K562 (cell line): ENCODE data around the gene SCYL1. TPM values are rescaled to one million over a fixed set of nuclear protein-coding genes. Genes with fewer than 3 reads are reported as not detected.

Experiments used
- CBFA2T2 ChIP-seq: fragments of 450-650 bp; conservative IDR thresholded peaks from 2 replicates; pipeline ENCODE4 v1.6.1; 2017; ENCODE audit warnings: mild to moderate bottlenecking
- CBFB ChIP-seq: sonication (generic); formaldehyde crosslinking; IDR thresholded peaks from 2 replicates; pipeline ENCODE4 v1.4.0; 2020; ENCODE audit warnings: mild to moderate bottlenecking, missing genetic modification reagents
- CHD1 ChIP-seq: fragments of 200-600 bp; sonication (generic); IDR thresholded peaks from one replicate; pipeline ENCODE4 v1.6.1; 2012; ENCODE audit warnings: mild to moderate bottlenecking, moderate library complexity, low read length, inconsistent platforms
- HNRNPH1 ChIP-seq: fragments of 200-400 bp; formaldehyde crosslinking; optimal IDR thresholded peaks from 2 replicates; pipeline ENCODE3; 2017; ENCODE audit warnings: low read depth, mild to moderate bottlenecking, low read length, moderate library complexity
- NCOA2 ChIP-seq, 2 experiments: fragments of 450-650 bp; IDR thresholded peaks; 2 replicates each; pipeline ENCODE4 v1.6.1; 2018; ENCODE audit warnings: mild to moderate bottlenecking in 2 of 2, moderate library complexity in 1 of 2; ENCODE audit not compliant: partially characterized antibody in 2 of 2
- NFXL1 ChIP-seq: fragments of 450-650 bp; formaldehyde crosslinking; IDR thresholded peaks from 2 replicates; pipeline ENCODE4 v1.4.0; 2021; ENCODE audit warnings: mild to moderate bottlenecking
- POLR2G ChIP-seq: fragments of 200-400 bp; formaldehyde crosslinking; IDR thresholded peaks from 2 replicates; pipeline ENCODE4 v1.6.1; 2017; ENCODE audit warnings: low read depth, mild to moderate bottlenecking, antibody characterized with exemption, low read length, moderate library complexity
- ZNF561 ChIP-seq: fragments of 450-650 bp; formaldehyde crosslinking; conservative IDR thresholded peaks from 2 replicates; pipeline ENCODE4 v1.4.0; 2020; ENCODE audit warnings: mild to moderate bottlenecking, moderate library complexity
- polyA plus RNA-seq, 8 experiments: library from polyadenylated mRNA; depleted of rRNA in 4 of 8; stranded (reverse) in 5 of 8; unstranded in 3 of 8; fragments of >200 nt; fragmentation: Nextera tagmentation in 2 of 8; fragmentation: Illumina TruSeq in 1 of 8; extraction: Ambion mirVana in 2 of 8; extraction: Trizol in 1 of 8; gene quantifications; 2 replicates each; pipeline versions ENCODE4 v1.2.1 to v1.2.3, GENCODE V29; 2011 to 2014; ENCODE audit warnings: inconsistent platforms in 1 of 8, missing spikeins in 1 of 8
- total RNA-seq, 7 experiments: library from RNA; depleted of rRNA in 6 of 7; stranded (reverse); fragments of >200 nt in 6 of 7; fragmentation: Illumina TruSeq in 2 of 7; extraction: Trizol in 2 of 7; gene quantifications; 2 replicates each; pipeline versions ENCODE4 v1.2.1 to v1.2.3, GENCODE V29; 2011 to 2021; ENCODE audit warnings: low replicate concordance in 1 of 7
- TF ChIP-seq, protein P1 (sequence below): sonication (generic); formaldehyde crosslinking; IDR thresholded peaks from 2 replicates; pipeline ENCODE4 v1.8.0; 2023; ENCODE audit warnings: mild to moderate bottlenecking, missing genetic modification reagents
- TF ChIP-seq, protein P2 (sequence below): fragments of 250-450 bp; sonication (Bioruptor Pico); IDR thresholded peaks from 2 replicates; pipeline ENCODE4 v1.8.0; 2022; ENCODE audit warnings: inconsistent platforms, mild to moderate bottlenecking, moderate library complexity, borderline replicate concordance
- TF ChIP-seq, protein P3 (sequence below): sonication (generic); formaldehyde crosslinking; IDR thresholded peaks from 2 replicates; pipeline ENCODE4 v1.8.1; 2023; ENCODE audit warnings: mild to moderate bottlenecking, missing genetic modification reagents
- TF ChIP-seq, protein P4 (sequence below), 3 experiments: fragments of 200-800 bp in 1 of 3; sonication (Bioruptor generic) in 1 of 3; sonication (generic) in 1 of 3; formaldehyde crosslinking in 1 of 3; IDR thresholded peaks; 2 replicates each; pipeline versions ENCODE4 v1.6.1 to v1.8.0; 2016 to 2022; ENCODE audit warnings: mild to moderate bottlenecking in 2 of 3, missing compliant biosample characterization in 2 of 3, missing genetic modification characterization in 2 of 3, missing genetic modification reagents in 1 of 3
- TF ChIP-seq, protein P5 (sequence below): fragments of 450-650 bp; IDR thresholded peaks from 2 replicates; pipeline ENCODE4 v1.6.1; 2016; ENCODE audit warnings: low read depth, mild to moderate bottlenecking, moderate library complexity
- TF ChIP-seq, protein P6 (sequence below): fragments of 250-450 bp; sonication (Bioruptor Pico); IDR thresholded peaks from 2 replicates; pipeline ENCODE4 v1.8.0; 2021; ENCODE audit warnings: borderline replicate concordance, mild to moderate bottlenecking, moderate library complexity; ENCODE audit not compliant: poor library complexity, severe bottlenecking

Gene SCYL1
- total and polyA plus RNA-seq, 9 of the 15 experiments (the other 6 are each of a cell fraction or from before 2014, with no cell fraction given): 1.9 to 145 (median 57.6) TPM

DNA sequence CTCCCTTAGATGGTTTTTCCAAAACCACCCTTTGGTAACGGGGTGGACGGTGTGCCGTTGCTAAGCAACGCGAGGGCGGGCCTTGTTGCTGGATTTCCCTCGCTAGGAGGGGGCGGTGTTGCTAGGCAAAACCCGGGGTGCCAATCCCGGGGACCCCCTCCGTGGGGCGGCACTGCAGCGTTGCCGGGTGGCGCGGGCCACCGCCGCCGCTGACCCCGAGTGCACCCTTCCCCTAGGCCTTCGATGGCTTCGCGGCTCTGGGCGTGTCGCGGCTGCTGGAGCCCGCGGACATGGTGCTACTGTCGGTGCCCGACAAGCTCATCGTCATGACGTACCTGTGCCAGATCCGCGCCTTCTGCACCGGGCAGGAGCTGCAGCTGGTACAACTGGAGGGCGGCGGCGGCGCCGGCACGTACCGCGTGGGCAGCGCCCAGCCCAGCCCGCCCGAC is 59.9 kb downstream of the SCYL1 start (continued):
- TF ChIP-seq, protein P1, sequence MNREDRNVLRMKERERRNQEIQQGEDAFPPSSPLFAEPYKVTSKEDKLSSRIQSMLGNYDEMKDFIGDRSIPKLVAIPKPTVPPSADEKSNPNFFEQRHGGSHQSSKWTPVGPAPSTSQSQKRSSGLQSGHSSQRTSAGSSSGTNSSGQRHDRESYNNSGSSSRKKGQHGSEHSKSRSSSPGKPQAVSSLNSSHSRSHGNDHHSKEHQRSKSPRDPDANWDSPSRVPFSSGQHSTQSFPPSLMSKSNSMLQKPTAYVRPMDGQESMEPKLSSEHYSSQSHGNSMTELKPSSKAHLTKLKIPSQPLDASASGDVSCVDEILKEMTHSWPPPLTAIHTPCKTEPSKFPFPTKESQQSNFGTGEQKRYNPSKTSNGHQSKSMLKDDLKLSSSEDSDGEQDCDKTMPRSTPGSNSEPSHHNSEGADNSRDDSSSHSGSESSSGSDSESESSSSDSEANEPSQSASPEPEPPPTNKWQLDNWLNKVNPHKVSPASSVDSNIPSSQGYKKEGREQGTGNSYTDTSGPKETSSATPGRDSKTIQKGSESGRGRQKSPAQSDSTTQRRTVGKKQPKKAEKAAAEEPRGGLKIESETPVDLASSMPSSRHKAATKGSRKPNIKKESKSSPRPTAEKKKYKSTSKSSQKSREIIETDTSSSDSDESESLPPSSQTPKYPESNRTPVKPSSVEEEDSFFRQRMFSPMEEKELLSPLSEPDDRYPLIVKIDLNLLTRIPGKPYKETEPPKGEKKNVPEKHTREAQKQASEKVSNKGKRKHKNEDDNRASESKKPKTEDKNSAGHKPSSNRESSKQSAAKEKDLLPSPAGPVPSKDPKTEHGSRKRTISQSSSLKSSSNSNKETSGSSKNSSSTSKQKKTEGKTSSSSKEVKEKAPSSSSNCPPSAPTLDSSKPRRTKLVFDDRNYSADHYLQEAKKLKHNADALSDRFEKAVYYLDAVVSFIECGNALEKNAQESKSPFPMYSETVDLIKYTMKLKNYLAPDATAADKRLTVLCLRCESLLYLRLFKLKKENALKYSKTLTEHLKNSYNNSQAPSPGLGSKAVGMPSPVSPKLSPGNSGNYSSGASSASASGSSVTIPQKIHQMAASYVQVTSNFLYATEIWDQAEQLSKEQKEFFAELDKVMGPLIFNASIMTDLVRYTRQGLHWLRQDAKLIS: no peak
- TF ChIP-seq NFXL1 (no peak), CBFB (CRISPR knock-in tag) (no peak), NCOA2 (IDR thresholded peaks at IDR 0.05; ENCODE audit: partially characterized antibody in 2 of 2) (no peak), CBFA2T2 (no peak), POLR2G (peak; percentile 48; the same call in 1 of the 2 replicates), CHD1 (no peak), HNRNPH1 (no peak), ZNF561 (no peak)
- TF ChIP-seq, protein P2, sequence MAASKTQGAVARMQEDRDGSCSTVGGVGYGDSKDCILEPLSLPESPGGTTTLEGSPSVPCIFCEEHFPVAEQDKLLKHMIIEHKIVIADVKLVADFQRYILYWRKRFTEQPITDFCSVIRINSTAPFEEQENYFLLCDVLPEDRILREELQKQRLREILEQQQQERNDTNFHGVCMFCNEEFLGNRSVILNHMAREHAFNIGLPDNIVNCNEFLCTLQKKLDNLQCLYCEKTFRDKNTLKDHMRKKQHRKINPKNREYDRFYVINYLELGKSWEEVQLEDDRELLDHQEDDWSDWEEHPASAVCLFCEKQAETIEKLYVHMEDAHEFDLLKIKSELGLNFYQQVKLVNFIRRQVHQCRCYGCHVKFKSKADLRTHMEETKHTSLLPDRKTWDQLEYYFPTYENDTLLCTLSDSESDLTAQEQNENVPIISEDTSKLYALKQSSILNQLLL (CRISPR knock-in tag): no peak
- TF ChIP-seq, protein P3, sequence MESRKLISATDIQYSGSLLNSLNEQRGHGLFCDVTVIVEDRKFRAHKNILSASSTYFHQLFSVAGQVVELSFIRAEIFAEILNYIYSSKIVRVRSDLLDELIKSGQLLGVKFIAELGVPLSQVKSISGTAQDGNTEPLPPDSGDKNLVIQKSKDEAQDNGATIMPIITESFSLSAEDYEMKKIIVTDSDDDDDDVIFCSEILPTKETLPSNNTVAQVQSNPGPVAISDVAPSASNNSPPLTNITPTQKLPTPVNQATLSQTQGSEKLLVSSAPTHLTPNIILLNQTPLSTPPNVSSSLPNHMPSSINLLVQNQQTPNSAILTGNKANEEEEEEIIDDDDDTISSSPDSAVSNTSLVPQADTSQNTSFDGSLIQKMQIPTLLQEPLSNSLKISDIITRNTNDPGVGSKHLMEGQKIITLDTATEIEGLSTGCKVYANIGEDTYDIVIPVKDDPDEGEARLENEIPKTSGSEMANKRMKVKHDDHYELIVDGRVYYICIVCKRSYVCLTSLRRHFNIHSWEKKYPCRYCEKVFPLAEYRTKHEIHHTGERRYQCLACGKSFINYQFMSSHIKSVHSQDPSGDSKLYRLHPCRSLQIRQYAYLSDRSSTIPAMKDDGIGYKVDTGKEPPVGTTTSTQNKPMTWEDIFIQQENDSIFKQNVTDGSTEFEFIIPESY (CRISPR knock-in tag): peak; percentile 96
- TF ChIP-seq, protein P4, sequence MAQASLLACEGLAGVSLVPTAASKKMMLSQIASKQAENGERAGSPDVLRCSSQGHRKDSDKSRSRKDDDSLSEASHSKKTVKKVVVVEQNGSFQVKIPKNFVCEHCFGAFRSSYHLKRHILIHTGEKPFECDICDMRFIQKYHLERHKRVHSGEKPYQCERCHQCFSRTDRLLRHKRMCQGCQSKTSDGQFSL (CRISPR knock-in tag; IDR thresholded peaks at IDR 0.05): no peak
- TF ChIP-seq, protein P4 (tag; IDR thresholded peaks at IDR 0.05): no peak
- TF ChIP-seq, protein P5, sequence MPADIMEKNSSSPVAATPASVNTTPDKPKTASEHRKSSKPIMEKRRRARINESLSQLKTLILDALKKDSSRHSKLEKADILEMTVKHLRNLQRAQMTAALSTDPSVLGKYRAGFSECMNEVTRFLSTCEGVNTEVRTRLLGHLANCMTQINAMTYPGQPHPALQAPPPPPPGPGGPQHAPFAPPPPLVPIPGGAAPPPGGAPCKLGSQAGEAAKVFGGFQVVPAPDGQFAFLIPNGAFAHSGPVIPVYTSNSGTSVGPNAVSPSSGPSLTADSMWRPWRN: no peak
- TF ChIP-seq, protein P6, sequence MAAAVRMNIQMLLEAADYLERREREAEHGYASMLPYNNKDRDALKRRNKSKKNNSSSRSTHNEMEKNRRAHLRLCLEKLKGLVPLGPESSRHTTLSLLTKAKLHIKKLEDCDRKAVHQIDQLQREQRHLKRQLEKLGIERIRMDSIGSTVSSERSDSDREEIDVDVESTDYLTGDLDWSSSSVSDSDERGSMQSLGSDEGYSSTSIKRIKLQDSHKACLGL (CRISPR knock-in tag): no peak
